ENCODE data around the gene DNAJB13.

Gene DNAJB13

GRCh38 chr11:74001822-74002286 lies 51.0 kb downstream of the DNAJB13 start:
- DNase-seq: no peak

DNA sequence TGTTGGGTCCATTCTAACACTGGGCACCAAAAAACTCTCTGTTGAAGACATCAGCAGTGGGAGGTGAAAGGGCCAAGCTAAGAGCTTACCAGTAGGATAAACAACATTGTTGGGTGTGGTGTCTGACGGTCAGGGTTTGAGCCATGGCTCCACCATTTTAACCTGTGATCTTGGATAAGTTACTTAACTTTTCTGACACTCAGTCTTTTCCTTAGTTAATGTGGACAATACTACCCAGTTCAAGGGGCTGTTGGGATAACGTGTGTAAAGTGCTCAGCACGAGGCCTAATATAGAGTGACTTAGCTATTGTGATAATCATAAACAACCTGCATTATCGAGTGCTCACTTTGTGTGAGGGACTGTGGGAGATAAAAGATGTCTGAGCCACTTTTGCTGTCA lies 52.0 kb downstream of the DNAJB13 start:
- no peak for DNase-seq

- no peak for DNase-seq
These were observed 53.3 kb downstream of the DNAJB13 start for GRCh38 chr11:74004046-74004695.

- DNase-seq: no peak
These were observed 54.2 kb downstream of the DNAJB13 start for GRCh38 chr11:74004759-74005615.

DNA sequence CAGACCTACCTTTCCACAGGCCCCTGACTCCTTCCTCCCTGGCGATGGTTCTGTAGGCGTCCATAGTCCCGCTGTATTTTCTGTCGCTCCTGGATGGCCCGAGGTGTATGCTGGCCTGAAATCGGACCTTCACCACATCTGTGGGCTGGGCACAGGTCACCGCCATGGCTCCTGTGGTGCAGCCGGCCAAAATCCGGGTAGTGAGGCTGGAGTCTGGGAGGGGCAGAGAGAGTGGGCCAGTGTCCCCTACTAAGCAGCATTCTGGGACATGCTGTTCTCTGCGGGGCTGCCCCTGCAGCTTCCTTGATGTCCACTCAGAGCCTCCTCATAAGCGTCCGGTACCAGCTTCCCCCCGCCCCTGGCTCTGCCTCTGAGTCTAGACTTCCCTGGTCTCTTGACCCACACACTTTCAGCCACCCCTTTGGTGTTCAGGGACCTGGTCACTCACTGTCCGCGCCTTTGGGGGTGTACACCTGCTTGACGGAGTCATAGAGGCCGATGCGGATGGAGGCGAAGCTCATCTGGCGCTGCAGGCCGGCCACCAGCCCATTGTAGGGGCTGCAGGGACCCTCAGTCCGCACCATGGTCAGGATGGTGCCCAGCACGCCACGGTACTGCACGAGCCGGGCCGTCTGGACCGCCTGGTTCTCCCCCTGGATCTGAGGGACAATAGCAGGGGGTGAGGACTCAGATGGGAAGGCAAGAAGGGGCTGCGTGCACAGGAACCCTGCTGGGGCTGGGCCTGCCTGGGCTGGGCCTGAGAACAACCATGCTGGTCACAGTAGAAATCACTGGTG lies 55.1 kb downstream of the DNAJB13 start:
- no peak for DNase-seq

DNA sequence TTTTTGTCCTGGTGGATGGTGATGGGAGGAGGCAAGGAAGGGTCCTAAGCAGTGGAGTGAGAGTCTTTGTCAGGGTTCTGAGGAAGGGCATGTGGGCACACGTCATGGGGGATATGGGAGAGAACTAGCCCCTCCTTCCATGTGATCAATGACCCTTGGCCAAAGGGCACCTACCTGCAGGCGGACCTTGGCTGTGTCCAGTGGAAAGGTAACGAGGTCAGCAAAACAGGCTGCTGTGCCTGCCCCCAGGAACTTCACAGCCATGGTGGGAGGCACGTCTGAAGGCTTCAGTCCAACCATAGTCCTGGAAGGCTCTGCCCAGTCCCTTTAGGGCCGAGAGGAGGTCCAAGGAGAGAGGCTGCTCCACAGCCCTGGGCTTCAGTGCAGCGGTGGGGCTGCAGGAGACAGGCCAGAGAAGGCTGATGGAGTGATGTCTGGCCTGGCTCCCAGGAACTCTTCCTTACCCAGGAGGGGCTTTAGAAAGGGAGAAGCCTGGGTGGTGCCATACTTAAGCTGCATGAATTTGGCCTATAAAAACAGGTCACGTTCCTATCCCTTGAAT lies 56.0 kb downstream of the DNAJB13 start:
- no peak for DNase-seq

DNA sequence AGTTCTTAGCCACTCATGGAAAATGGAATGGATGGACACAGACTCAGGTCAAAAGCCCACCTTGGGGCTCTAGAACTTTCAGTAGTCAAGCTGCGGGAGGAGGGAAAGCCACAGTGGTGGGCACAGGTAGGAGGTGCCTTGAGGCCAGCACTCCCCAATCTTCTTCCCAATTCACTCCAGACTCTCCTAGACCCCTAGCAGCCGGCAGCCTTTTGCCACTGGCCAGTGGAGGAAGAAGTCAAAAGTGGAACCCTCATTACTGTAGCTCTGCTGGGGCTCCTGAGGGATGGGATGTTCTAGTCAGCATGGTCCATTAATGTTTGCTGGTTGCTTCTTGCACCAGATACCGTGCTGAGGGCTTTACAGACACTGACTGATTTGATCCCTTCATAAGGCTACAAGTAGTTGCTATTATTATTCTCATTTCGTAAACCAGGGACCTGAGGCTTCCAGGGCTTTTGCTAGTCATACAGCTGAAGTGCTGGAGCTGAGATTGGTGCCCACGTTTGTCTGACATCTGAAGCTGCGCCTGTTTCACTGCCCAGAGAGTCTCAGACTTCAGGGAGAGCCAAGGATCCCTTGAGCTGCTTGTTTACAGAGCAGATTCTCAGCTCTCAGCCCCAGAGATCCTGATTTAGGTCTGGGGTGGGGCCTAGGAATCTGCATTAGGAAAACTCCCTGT lies 57.0 kb downstream of the DNAJB13 start:
- no peak for DNase-seq

DNA sequence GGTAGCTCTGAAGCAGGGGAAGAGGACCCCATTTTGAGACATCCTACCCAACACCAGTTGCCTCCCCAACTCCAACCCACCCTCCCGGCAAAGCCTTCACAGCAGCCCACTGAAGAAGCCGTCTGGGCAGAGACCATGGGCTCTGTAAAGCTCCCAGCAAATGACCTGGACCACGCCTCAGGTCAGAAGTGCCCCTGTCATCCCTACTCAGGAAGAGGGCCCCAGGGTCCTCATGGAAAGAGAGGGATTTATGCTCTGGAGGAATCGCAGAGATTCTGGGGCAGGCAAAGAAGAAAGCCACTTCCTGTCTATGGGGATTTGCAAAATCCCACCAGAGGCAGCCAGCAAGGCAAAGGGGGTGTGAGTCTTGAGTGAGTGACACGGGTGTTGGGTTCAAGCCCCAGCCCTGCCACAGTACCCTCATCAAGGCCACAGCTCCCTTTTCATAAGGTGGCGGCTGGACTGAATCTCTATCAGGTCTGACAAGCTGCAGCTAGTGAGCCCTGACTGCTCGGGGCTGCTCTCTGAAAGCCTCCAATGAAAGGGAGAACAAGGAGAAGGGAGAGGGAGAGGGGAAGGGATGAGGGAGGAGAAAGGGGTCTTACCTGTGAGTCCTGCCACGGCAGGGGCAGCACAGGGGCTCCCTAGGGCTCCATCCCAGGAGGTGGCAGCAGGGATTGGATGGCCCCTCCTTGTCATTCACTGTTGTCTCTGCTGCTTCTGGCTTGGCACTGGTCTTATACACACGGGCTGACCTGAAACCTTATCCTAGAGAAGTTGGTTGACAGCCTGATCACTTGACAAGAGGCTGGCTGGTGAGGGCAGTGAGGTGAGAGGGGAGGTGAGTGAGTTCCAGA lies 57.8 kb downstream of the DNAJB13 start, which contains the start of gene UCP3:
Gene UCP3, minus strand, starts transcription at position 713 of the 857 bp plus-strand sequence. CDS start 2,043 bp downstream, outside the sequence.
- DNase-seq: no peak

GRCh38 chr11:74009230-74009547 lies 58.4 kb downstream of the DNAJB13 start:
- DNase-seq: no peak

DNA sequence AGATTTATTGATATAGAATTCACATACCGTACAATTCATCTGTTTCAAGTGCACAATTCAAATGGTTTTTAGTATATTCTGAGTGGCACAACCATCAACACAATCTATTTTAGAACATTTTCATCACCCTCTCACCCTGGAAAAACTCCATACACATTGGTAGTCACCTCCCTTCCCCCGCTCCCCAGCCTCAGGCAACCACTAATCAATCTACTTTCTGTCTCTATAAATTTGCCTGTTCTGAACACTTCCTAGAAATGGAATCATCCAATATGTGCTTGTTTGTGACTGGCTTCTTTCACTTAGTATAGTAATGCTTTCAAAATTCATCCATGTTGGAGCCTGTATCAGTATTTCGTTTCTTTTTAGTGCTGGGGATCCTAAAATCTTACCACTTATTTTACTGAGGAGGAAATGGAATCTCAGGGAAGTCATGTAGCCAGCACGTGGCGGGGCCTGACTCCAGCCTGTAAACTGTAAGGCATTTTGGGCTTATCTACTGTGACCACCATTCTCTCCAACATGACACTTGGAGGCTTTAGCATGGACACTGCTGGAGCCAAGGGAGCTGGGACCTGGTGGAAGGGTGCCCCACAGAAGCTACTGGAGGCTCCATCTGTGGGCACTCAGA lies 59.0 kb downstream of the DNAJB13 start:
- DNase-seq: no peak

- no peak for DNase-seq
These were observed 59.8 kb downstream of the DNAJB13 start for GRCh38 chr11:74010306-74011300.

DNA sequence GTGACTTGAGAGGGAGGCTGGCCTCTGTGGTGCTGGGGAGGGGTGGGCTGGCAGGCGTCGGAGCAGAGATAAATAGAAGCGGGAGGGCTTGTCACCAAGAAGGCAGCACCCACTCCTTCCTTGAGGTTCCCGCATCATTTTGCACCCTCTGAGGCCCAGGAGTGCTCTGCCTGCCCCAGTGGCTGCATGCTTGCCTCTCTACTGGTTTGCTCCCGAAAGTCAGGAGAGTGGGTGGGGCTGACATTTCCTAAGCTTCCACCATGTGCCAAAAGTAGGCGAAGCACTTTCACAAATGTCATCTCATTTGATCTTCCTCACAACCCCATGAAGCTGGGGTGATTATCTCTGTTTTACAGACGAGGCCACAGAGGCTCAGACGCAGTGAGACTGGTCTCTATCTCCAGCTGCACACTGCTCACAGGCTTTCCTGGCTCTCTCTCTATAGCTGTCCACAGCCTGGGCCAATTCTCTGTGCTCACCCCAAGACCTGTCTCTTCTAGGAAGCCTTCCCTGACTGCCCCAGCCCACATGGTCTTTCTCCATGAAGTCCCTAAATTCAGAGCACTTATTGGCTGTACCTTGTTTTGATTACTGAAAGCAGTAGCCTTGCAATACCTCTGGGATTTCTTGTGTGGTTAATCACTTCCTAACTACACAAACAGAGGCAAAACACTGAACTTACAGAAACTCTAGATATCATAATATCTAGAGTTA lies 60.7 kb downstream of the DNAJB13 start:
- no peak for DNase-seq

- DNase-seq: no peak
These were observed 61.4 kb downstream of the DNAJB13 start for GRCh38 chr11:74012074-74012809.

DNA sequence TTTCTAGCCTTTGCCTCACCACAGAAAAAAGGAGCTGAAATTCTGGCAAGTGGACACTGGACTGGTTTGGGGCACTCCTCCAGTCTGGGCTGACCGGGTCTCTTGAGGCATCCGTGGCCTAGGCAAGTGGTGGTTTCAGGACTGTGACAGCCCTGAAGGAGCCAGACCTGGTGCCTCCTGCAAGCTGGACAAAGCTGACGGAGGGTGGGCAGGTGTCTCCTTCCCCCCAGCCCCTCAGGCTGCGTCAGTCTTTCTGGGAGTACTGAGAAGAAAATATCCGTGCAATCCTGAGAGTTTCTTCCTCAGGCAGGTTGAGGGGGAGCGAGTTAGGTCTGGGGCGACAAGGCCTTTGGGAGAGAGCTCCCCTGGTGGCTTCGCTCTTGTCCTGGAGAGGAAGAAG lies 62.3 kb downstream of the DNAJB13 start:
- no peak for DNase-seq

GRCh38 chr11:74014880-74015279 lies 64.1 kb downstream of the DNAJB13 start:
- no peak for DNase-seq

GRCh38 chr11:74015919-74016684 lies 65.3 kb downstream of the DNAJB13 start:
- no peak for DNase-seq

- no peak for DNase-seq
These were observed 66.8 kb downstream of the DNAJB13 start for GRCh38 chr11:74017631-74018030.

All from NCI-H524 (cell line).